NT2/D1 (cell line): ENCODE data around the gene LIMCH1.

ENCODE experiments used
- SUZ12 ChIP-seq: IDR thresholded peaks from 2 replicates; pipeline ENCODE4 v1.6.1; 2011; ENCODE audit not compliant: insufficient read length, insufficient read depth; ENCODE audit errors: extremely low read depth
- YY1 ChIP-seq: IDR thresholded peaks from 2 replicates; pipeline ENCODE4 v1.6.1; 2011; ENCODE audit not compliant: insufficient read length, insufficient read depth
- ZNF274 ChIP-seq: IDR thresholded peaks from 2 replicates; pipeline ENCODE4 v1.6.1; 2011; ENCODE audit warnings: mild to moderate bottlenecking, low read depth, low read length

DNA sequence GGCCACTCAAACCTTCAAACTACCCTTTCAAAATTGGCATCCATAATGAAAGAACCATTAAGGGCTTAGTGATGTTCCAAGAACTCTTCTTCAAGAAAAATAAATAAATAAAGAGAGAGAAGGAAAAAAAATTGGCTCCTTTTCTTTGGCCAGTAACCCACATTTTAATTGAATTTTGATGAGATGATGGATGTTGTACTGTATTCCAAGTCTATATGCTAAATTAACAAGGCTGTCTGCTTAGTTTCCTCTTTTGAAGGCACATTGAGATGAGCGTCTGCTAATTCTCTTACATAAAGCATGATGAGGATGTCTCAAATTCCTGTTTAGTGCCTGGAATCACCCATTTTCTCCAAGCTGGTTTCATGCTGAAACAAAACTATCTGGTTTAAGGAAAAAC is 177.2 kb downstream of the LIMCH1 start:
- TF ChIP-seq SUZ12 (no peak), YY1 (no peak), ZNF274 (no peak)
